HG03139 (cell line): ENCODE measurements around the gene RNF144B.
"Not testable (repeated sequence)": the region's sequence is repeated elsewhere in the genome, so short reads cannot be mapped to it uniquely, and the experiment has no call there.

ENCODE experiments used
- ATAC-seq: cut with Tn5 transposase; IDR thresholded peaks from one replicate; pipeline ENCODE4 v1.9.1; 2021; ENCODE audit not compliant: unreplicated experiment

RNF144B gene

GRCh38 chr6:18387061-18387721, at the start of gene RNF144B:
Gene RNF144B (plus strand): TSS chr6:18387350. CDS start chr6:18399535, 12,185 bp downstream.
- ATAC-seq = peak; percentile 85

- no peak for ATAC-seq
Observed at GRCh38 chr6:18339599-18339998, 47.6 kb upstream of the RNF144B start.

GRCh38 chr6:18340781-18341551, 46.2 kb upstream of the RNF144B start:
- no peak for ATAC-seq

GRCh38 chr6:18342223-18342622, 44.9 kb upstream of the RNF144B start:
- ATAC-seq = no peak

GRCh38 chr6:18343741-18344140, 43.4 kb upstream of the RNF144B start:
- ATAC-seq = no peak

- ATAC-seq = no peak
Observed at GRCh38 chr6:18347021-18347577, 40.1 kb upstream of the RNF144B start.

GRCh38 chr6:18347866-18348265, 39.3 kb upstream of the RNF144B start:
- no peak for ATAC-seq

- ATAC-seq = no peak
Observed at GRCh38 chr6:18349386-18349785, 37.8 kb upstream of the RNF144B start.

- ATAC-seq = no peak
Observed at GRCh38 chr6:18350271-18350670, 36.9 kb upstream of the RNF144B start.

- no peak for ATAC-seq
Observed at GRCh38 chr6:18350712-18351111, 36.4 kb upstream of the RNF144B start.

- no peak for ATAC-seq
Observed at GRCh38 chr6:18352001-18352400, 35.1 kb upstream of the RNF144B start.

GRCh38 chr6:18352842-18353241, 34.3 kb upstream of the RNF144B start:
- no peak for ATAC-seq

GRCh38 chr6:18353251-18353650, 33.9 kb upstream of the RNF144B start:
- no peak for ATAC-seq

- ATAC-seq = not testable (repeated sequence)
Observed at GRCh38 chr6:18357546-18357945, 29.6 kb upstream of the RNF144B start.

GRCh38 chr6:18359237-18359885, 27.8 kb upstream of the RNF144B start:
- peak; percentile 98 for ATAC-seq

GRCh38 chr6:18360188-18360587, 27.0 kb upstream of the RNF144B start:
- ATAC-seq = no peak

GRCh38 chr6:18362058-18362561, 25.0 kb upstream of the RNF144B start:
- ATAC-seq = no peak

GRCh38 chr6:18363746-18364145, 23.4 kb upstream of the RNF144B start:
- ATAC-seq = no peak

GRCh38 chr6:18364561-18364960, 22.6 kb upstream of the RNF144B start:
- not testable (repeated sequence) for ATAC-seq

GRCh38 chr6:18367371-18367770, 19.8 kb upstream of the RNF144B start:
- ATAC-seq = no peak
